DMS53 treated with DMSO at 0.1 percent for 48 hours (cell line): ENCODE data around the gene NADK.

Experiments used
- DNase-seq: peaks from one replicate; lab custom pipeline; 2025; ENCODE audit not compliant: unreplicated experiment; lab: John Stamatoyannopoulos, UW

NADK gene

GRCh38 chr1:1777950-1778662 is at the start of gene NADK:
NADK (minus strand) TSS chr1:1778470; CDS start chr1:1765406, 13,064 bp downstream.
- peak; percentile 35 for DNase-seq

- DNase-seq = no peak
Measured at GRCh38 chr1:1827089-1827848, 49.0 kb upstream of the NADK start.

- no peak for DNase-seq
Measured at GRCh38 chr1:1826356-1827088, 48.3 kb upstream of the NADK start.

- DNase-seq = no peak
Measured at GRCh38 chr1:1825217-1825616, 46.9 kb upstream of the NADK start.

GRCh38 chr1:1819762-1820161 is 41.5 kb upstream of the NADK start:
- no peak for DNase-seq

GRCh38 chr1:1817221-1817620 is 39.0 kb upstream of the NADK start:
- no peak for DNase-seq

- no peak for DNase-seq
Measured at GRCh38 chr1:1815606-1816281, 37.5 kb upstream of the NADK start.

GRCh38 chr1:1809489-1809888 is 31.2 kb upstream of the NADK start:
- DNase-seq = no peak

- no peak for DNase-seq
Measured at GRCh38 chr1:1808206-1808605, 29.9 kb upstream of the NADK start.

GRCh38 chr1:1806890-1807289 is 28.6 kb upstream of the NADK start:
- no peak for DNase-seq

- DNase-seq = no peak
Measured at GRCh38 chr1:1804301-1804700, 26.0 kb upstream of the NADK start.

GRCh38 chr1:1802871-1803270 is 24.6 kb upstream of the NADK start:
- no peak for DNase-seq

GRCh38 chr1:1799716-1800115 is 21.4 kb upstream of the NADK start:
- no peak for DNase-seq

GRCh38 chr1:1797731-1798341 is 19.6 kb upstream of the NADK start:
- no peak for DNase-seq

GRCh38 chr1:1796466-1796865 is 18.2 kb upstream of the NADK start:
- no peak for DNase-seq

- no peak for DNase-seq
Measured at GRCh38 chr1:1794999-1795398, 16.7 kb upstream of the NADK start.

GRCh38 chr1:1793481-1794244 is 15.4 kb upstream of the NADK start:
- no peak for DNase-seq

GRCh38 chr1:1788646-1789431 is 10.6 kb upstream of the NADK start:
- no peak for DNase-seq

GRCh38 chr1:1788136-1788535 is 9.9 kb upstream of the NADK start:
- DNase-seq = no peak
